ENCODE data around the gene RNU2-1.

DNA sequence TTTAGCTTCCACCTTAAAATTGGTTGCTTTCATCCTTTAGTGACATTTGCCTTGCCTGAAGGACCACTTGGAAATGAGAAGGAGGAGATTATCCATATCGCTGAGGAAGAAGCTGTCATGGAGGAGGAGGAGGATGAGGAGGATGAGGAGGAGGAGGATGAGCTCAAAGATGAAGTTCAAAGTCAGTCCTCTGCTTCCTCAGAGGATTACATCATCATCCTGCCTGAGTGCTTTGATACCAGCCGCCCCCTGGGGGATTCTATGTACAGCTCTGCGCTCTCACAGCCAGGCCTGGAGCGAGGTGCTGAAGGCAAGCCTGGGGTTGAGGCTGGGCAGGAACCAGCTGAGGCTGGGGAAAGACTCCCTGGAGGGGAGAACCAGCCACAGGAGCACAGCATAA is 33.6 kb downstream of the RNU2-1 start:
- TF ChIP-seq CTCF (IDR thresholded peaks at IDR 0.05; ENCODE audit: insufficient read depth, low read length) (no peak), POLR2AphosphoS5 (IDR thresholded peaks at IDR 0.05; ENCODE audit: low read depth) (no peak), GABPA (IDR thresholded peaks at IDR 0.05; ENCODE audit: low read depth) (no peak), REST (IDR thresholded peaks at IDR 0.05; ENCODE audit: insufficient replicate concordance, low read depth) (no peak)
